ENCODE results near the gene UNK. TPM values are rescaled to one million over a fixed set of nuclear protein-coding genes. Genes with fewer than 3 reads are reported as not detected.

Gene UNK
- total RNA-seq, 6 donors from 2014 or later: 22.4 to 97.4 (median 31.4) TPM

DNA sequence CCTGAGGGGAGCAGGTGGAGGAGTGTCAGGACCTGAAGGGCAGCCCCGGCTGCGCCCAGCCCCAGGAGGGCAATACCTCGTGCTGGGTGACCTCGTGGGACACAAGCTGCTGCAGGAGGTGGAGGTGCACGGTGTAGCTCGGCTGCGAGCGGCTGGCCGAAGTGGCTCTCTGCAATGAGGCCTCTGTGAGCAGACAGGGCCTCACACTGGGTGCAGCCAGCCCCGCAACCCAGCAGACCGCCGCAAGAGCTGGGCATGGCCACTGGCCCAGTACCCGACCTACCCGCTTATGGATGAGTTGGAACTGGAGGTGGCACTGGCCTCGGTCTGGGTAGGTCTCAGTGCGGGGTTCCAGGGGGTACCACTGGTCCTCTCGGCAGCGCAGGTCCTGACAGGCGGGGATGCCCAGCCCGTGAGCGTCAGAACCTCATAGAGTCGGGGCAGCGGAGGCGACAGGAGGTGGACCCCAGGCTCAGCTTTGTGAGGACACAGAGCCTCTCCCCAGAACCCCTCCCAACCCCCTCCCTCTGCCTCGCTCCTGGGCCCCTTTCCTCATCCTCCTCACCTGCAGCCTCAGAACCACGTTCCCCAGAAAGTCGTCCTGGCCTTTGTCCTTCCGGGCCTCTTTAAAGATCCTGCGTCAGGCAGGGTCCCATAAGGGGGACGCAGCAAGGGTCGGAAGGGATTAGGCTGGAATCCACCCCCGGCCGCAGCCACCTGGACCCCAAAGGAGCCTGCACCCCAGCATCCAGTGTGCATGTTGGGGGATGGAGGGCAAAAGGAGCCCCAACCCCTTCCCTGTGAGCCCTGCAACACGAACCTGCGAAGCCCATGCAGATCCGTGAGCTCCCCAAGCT lies 55.6 kb downstream of the UNK start:
- ATAC-seq (ENCODE audit: low FRiP score in 2 of 2): no peak
- Histone ChIP-seq H3K9me3 (no peaks in the 10 kb centered on the region), H3K27ac (peak overlapping the region in 1 of 4 donors; percentile 23), H3K4me1 (peaks cover 19 to 31% (median 24%) of the 10 kb centered on the region in 4 donors), H3K4me3 (no peak overlapping the region), H3K27me3 (no peaks in the 10 kb centered on the region), H3K36me3 (peaks cover 0 to 43% (median 32%) of the 10 kb centered on the region in 4 donors)
- DNase-seq: peak in 1 of 2 donors; percentile 80
- 94 to 96% methylated on average over 27 to 30 of the region's 36 CpGs for WGBS, 2 donors
- TF ChIP-seq, protein P1, sequence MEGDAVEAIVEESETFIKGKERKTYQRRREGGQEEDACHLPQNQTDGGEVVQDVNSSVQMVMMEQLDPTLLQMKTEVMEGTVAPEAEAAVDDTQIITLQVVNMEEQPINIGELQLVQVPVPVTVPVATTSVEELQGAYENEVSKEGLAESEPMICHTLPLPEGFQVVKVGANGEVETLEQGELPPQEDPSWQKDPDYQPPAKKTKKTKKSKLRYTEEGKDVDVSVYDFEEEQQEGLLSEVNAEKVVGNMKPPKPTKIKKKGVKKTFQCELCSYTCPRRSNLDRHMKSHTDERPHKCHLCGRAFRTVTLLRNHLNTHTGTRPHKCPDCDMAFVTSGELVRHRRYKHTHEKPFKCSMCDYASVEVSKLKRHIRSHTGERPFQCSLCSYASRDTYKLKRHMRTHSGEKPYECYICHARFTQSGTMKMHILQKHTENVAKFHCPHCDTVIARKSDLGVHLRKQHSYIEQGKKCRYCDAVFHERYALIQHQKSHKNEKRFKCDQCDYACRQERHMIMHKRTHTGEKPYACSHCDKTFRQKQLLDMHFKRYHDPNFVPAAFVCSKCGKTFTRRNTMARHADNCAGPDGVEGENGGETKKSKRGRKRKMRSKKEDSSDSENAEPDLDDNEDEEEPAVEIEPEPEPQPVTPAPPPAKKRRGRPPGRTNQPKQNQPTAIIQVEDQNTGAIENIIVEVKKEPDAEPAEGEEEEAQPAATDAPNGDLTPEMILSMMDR (IDR thresholded peaks at IDR 0.05): no peak
- TF ChIP-seq POLR2AphosphoS5 (IDR thresholded peaks at IDR 0.05): no peak
- no peak for TF ChIP-seq POLR2A (IDR thresholded peaks at IDR 0.05)
- TF ChIP-seq EP300 (IDR thresholded peaks at IDR 0.05): no peak

DNA sequence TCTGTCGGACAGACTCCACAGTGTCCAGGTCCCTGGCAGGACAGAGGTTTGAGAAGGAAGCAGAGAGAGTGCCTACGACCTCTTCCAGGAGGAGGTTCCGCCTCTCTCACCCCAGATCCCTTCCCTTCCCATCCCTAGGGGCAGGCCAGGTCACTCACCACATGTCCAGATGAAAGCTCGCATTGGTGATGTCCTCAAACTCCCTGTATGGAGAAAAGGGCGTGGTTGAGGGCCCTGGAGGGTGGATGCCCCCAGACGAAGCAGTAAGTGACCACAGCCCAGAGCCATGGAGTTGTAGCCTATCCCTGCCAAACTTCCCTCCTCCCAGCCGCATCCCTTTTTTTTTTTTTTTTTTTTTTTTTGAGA lies 56.2 kb downstream of the UNK start:
- DNase-seq (no peak), ATAC-seq (ENCODE audit: low FRiP score in 2 of 2) (no peak)
- Histone ChIP-seq H3K9me3 (no peaks in the 10 kb centered on the region), H3K27ac (peak overlapping the region in 1 of 4 donors; percentile 23), H3K4me1 (peaks cover 25 to 34% (median 30%) of the 10 kb centered on the region in 4 donors), H3K27me3 (no peaks in the 10 kb centered on the region), H3K4me3 (no peak overlapping the region), H3K36me3 (peaks cover 0 to 37% (median 27%) of the 10 kb centered on the region in 4 donors)
- TF ChIP-seq POLR2A (IDR thresholded peaks at IDR 0.05) (no peak), EP300 (IDR thresholded peaks at IDR 0.05) (no peak), POLR2AphosphoS5 (IDR thresholded peaks at IDR 0.05) (no peak)
- TF ChIP-seq, protein P1 (IDR thresholded peaks at IDR 0.05): no peak
- 76 to 85% methylated on average over 6 to 7 of the region's 7 CpGs for WGBS, 2 donors

DNA sequence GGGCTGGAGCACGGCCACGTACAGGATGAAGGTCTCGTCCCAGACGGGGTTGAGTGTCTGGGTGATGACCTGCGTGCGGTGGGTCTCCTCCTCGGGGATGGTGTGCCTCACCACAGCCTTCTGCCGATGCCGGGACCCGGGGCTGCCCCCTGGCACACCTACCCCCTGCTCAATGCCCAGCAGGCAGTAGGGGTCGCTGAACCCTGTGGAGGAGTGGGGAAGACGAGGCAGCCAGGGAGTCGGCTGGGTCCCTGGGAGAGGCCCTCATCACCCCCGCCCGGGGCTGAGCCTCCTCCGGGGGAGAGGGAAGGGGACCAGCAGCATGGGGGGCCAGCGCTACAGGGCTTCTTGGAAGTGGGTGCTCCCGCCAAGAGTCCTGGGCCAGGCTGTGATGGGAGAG lies 57.8 kb downstream of the UNK start:
- no peak for ATAC-seq (ENCODE audit: low FRiP score in 2 of 2)
- H3K36me3 ChIP-seq: peaks cover 10 to 42% (median 28%) of the 10 kb centered on the region in 4 donors
- H3K27me3 ChIP-seq: no peaks in the 10 kb centered on the region
- H3K27ac ChIP-seq: peak overlapping the region in 3 of 4 donors; percentile 93 to 96 (median 95)
- no peaks in the 10 kb centered on the region for H3K9me3 ChIP-seq
- TF ChIP-seq, protein P1 (IDR thresholded peaks at IDR 0.05): no peak
- no peak for TF ChIP-seq EP300 (IDR thresholded peaks at IDR 0.05)
- TF ChIP-seq POLR2A (IDR thresholded peaks at IDR 0.05): no peak
- TF ChIP-seq POLR2AphosphoS5 (IDR thresholded peaks at IDR 0.05): no peak
- DNase-seq: no peak
- peaks cover 41 to 47% (median 46%) of the 10 kb centered on the region in 4 donors for H3K4me1 ChIP-seq
- H3K4me3 ChIP-seq: peak overlapping the region in 2 of 4 donors; percentile 41 to 50
- WGBS, 2 donors: 87 to 92% methylated on average over 2 to 18 of the region's 18 CpGs

DNA sequence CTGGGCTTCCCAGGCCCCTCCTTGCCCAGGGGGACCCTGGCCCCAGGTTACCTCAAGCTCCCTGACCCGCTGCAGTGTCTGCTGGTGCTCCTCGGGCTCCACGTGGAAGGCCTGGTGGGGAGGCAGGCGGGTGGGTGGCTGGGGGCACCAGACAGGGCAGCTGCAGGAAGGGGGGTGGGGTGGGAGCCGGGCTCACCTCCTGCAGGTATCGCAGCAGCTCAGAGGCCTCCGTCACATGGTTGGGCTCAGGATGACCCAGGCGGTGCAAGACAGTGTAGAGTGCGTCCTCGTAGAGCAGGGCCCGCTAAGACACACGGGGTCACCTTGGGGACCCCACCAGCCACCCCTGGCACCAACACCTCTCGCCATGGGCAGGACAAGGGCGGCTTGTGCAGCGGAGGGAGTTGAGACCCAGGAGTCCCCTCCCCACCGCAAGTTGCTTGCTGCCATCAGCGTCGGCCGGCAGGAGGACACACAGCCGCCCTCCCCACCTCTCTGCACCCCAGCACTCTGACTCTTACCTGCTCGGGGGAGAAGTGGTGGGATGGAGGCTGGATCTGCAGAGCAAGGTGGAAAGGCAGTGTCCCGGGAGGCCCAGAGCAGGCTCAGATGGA lies 58.5 kb downstream of the UNK start:
- Histone ChIP-seq H3K36me3 (peaks cover 16 to 48% (median 31%) of the 10 kb centered on the region in 4 donors), H3K27me3 (no peaks in the 10 kb centered on the region), H3K9me3 (no peaks in the 10 kb centered on the region), H3K27ac (peak overlapping the region; percentile 88 to 96 (median 94)), H3K4me3 (peak overlapping the region in 3 of 4 donors; percentile 41 to 50 (median 49)), H3K4me1 (peaks cover 48 to 54% (median 52%) of the 10 kb centered on the region in 4 donors)
- no peak for ATAC-seq (ENCODE audit: low FRiP score in 2 of 2)
- no peak for DNase-seq
- TF ChIP-seq, protein P1 (IDR thresholded peaks at IDR 0.05): no peak
- no peak for TF ChIP-seq POLR2A (IDR thresholded peaks at IDR 0.05)
- WGBS, 2 donors: 52 to 56% methylated on average over 4 to 20 of the region's 22 CpGs

Measured in upper lobe of left lung (tissue), 6 donors.